Right lobe of liver (tissue), 4 donors: ENCODE measurements around the gene THSD7B.

Experiments used
- POLR2A ChIP-seq: fragments of 450-650 bp; IDR thresholded peaks from one replicate; pipeline ENCODE4 v1.6.1; 2017; ENCODE audit warnings: antibody characterized with exemption, mild to moderate bottlenecking
- TF ChIP-seq, protein P1 (sequence below), 4 donors: fragments of 200-600 bp in 3 of 4; fragments of 450-650 bp in 1 of 4; IDR thresholded peaks; one replicate each; pipeline versions ENCODE4 v1.5.1 to v1.8.0; 2016 to 2022; ENCODE audit warnings: antibody characterized with exemption in 4 of 4, mild to moderate bottlenecking in 2 of 4
- donor health status: DM: no; HTN: no; CAD: no.
- donor health status: DM: no; HTN: no; CAD: no.
- donor health status: DM: no; HTN: yes; CAD: no.

GRCh38 chr2:137387044-137387443 is 621.7 kb downstream of the THSD7B start:
- TF ChIP-seq, protein P1, sequence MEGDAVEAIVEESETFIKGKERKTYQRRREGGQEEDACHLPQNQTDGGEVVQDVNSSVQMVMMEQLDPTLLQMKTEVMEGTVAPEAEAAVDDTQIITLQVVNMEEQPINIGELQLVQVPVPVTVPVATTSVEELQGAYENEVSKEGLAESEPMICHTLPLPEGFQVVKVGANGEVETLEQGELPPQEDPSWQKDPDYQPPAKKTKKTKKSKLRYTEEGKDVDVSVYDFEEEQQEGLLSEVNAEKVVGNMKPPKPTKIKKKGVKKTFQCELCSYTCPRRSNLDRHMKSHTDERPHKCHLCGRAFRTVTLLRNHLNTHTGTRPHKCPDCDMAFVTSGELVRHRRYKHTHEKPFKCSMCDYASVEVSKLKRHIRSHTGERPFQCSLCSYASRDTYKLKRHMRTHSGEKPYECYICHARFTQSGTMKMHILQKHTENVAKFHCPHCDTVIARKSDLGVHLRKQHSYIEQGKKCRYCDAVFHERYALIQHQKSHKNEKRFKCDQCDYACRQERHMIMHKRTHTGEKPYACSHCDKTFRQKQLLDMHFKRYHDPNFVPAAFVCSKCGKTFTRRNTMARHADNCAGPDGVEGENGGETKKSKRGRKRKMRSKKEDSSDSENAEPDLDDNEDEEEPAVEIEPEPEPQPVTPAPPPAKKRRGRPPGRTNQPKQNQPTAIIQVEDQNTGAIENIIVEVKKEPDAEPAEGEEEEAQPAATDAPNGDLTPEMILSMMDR (IDR thresholded peaks at IDR 0.05): no peak
- TF ChIP-seq POLR2A: no peak
